GM21360 (cell line): ENCODE data around the gene TRIM9.

Experiments
- ATAC-seq: cut with Tn5 transposase; IDR thresholded peaks from one replicate; pipeline ENCODE4 v1.9.1; 2021; ENCODE audit warnings: mild to moderate bottlenecking, moderate library complexity; ENCODE audit not compliant: unreplicated experiment

Gene TRIM9

GRCh38 chr14:50937800-50938199, 157.1 kb downstream of the TRIM9 start:
- no peak for ATAC-seq

GRCh38 chr14:50937325-50937724, 157.6 kb downstream of the TRIM9 start:
- ATAC-seq: no peak

GRCh38 chr14:50936882-50937281, 158.0 kb downstream of the TRIM9 start:
- no peak for ATAC-seq

- no peak for ATAC-seq
Measured at GRCh38 chr14:50936016-50936340, 158.9 kb downstream of the TRIM9 start.

- no peak for ATAC-seq
Measured at GRCh38 chr14:50935126-50936015, 159.5 kb downstream of the TRIM9 start.

- ATAC-seq: no peak
Measured at GRCh38 chr14:50932592-50933495, 162.1 kb downstream of the TRIM9 start.

- ATAC-seq: no peak
Measured at GRCh38 chr14:50932156-50932555, 162.7 kb downstream of the TRIM9 start.

- ATAC-seq: no peak
Measured at GRCh38 chr14:50931559-50931958, 163.3 kb downstream of the TRIM9 start.

- ATAC-seq: no peak
Measured at GRCh38 chr14:50929506-50929905, 165.4 kb downstream of the TRIM9 start.

GRCh38 chr14:50928002-50928635, 166.8 kb downstream of the TRIM9 start:
- no peak for ATAC-seq

- no peak for ATAC-seq
Measured at GRCh38 chr14:50926851-50927386, 168.0 kb downstream of the TRIM9 start.
